G401 (cell line): ENCODE results near the gene C4orf33. TPM values are rescaled to one million over a fixed set of nuclear protein-coding genes. Genes with fewer than 3 reads are reported as not detected.

Experiments
- total RNA-seq: library from RNA; depleted of rRNA; stranded (reverse); fragments of >200 nt; shearing (Covaris generic); gene quantifications from 2 replicates; pipeline ENCODE4 v1.2.3, GENCODE V29; 2014; rRNA removed

Gene C4orf33
- total RNA-seq, 1 experiment from 2014 or later: 3.6 TPM

Other genes with a start within 250 kb of the C4orf33 start
- 10.7 and 15.8 TPM in 2 replicates for gene SCLT1, start 2.6 kb upstream of the C4orf33 start, total RNA-seq